Smooth muscle cell (in vitro differentiated cells): ENCODE data around the gene CD8B2. TPM values are rescaled to one million over a fixed set of nuclear protein-coding genes. Genes with fewer than 3 reads are reported as not detected.
"Not testable (repeated sequence)": the region's sequence is repeated elsewhere in the genome, so short reads cannot be mapped to it uniquely, and the experiment has no call there.

Source experiments
- DNase-seq: peaks from one replicate; lab custom pipeline; 2025; ENCODE audit not compliant: unreplicated experiment; lab: John Stamatoyannopoulos, UW
- H2AFZ ChIP-seq: fragments of 200-600 bp; sonication (generic); 2 replicates; pipeline ENCODE4 v1.6.0; 2016; ENCODE audit warnings: antibody characterized with exemption, low read depth, mild to moderate bottlenecking
- H3F3A ChIP-seq: fragments of 200-600 bp; sonication (generic); 2 replicates; pipeline ENCODE4 v1.6.0; 2017; ENCODE audit warnings: antibody characterized with exemption, low read depth
- H3K27ac ChIP-seq: fragments of 200-600 bp; sonication (generic); 2 replicates; pipeline ENCODE4 v1.5.1; 2016; ENCODE audit warnings: low read depth, mild to moderate bottlenecking
- H3K27me3 ChIP-seq: fragments of 200-600 bp; sonication (generic); 2 replicates; pipeline ENCODE4 v1.6.1; 2016; ENCODE audit warnings: low read depth, mild to moderate bottlenecking
- H3K36me3 ChIP-seq: fragments of 200-600 bp; sonication (generic); 2 replicates; pipeline ENCODE4 v1.5.1; 2016; ENCODE audit warnings: low read depth
- H3K4me1 ChIP-seq: fragments of 200-600 bp; sonication (generic); 2 replicates; pipeline ENCODE4 v1.5.1; 2016; ENCODE audit warnings: low read depth
- H3K4me2 ChIP-seq: fragments of 200-600 bp; sonication (generic); 2 replicates; pipeline ENCODE4 v1.6.0; 2016; ENCODE audit warnings: mild to moderate bottlenecking
- H3K4me3 ChIP-seq: fragments of 200-600 bp; sonication (generic); 2 replicates; pipeline ENCODE4 v1.5.1; 2016; ENCODE audit warnings: mild to moderate bottlenecking
- H3K79me2 ChIP-seq: fragments of 200-600 bp; sonication (generic); 2 replicates; pipeline ENCODE4 v1.6.0; 2016; ENCODE audit warnings: low read depth, mild to moderate bottlenecking
- H3K9ac ChIP-seq: fragments of 200-600 bp; sonication (generic); 2 replicates; pipeline ENCODE4 v1.6.0; 2016; ENCODE audit warnings: low read depth
- H3K9me3 ChIP-seq: fragments of 200-600 bp; sonication (generic); replicated peaks from 2 replicates; pipeline ENCODE4 v1.5.1; 2016; ENCODE audit warnings: low read depth
- H4K20me1 ChIP-seq: fragments of 200-600 bp; sonication (generic); 2 replicates; pipeline ENCODE4 v1.6.0; 2016; ENCODE audit warnings: low read depth
- CTCF ChIP-seq: fragments of 200-600 bp; sonication (generic); IDR thresholded peaks from 2 replicates; pipeline ENCODE4 v1.5.1; 2017; ENCODE audit warnings: borderline replicate concordance, mild to moderate bottlenecking, antibody characterized with exemption; ENCODE audit not compliant: insufficient read depth, poor library complexity, severe bottlenecking
- WGBS: methylation state at CpG from one replicate; pipeline ENCODE4 v1.1.7; 2016; ENCODE audit warnings: low lambda C conversion rate; 5-methylcytosine and 5-hydroxymethylcytosine counted together
- polyA plus RNA-seq: library from polyadenylated mRNA; unstranded; fragments of >200 nt; fragmentation: Nextera tagmentation; extraction: Ambion mirVana; gene quantifications from 2 replicates; pipeline ENCODE4 v1.2.1, GENCODE V29; 2016
- total RNA-seq: library from RNA; depleted of rRNA; stranded (reverse); fragments of >200 nt; gene quantifications from 2 replicates; pipeline ENCODE4 v1.2.3, GENCODE V29; 2014

The CD8B2 gene
- not detected in 2 replicates for total RNA-seq
- polyA plus RNA-seq = not detected in 2 replicates

GRCh38 chr2:106486551-106487385, at the start of gene CD8B2:
Gene CD8B2 (plus strand): TSS chr2:106487364. CDS start chr2:106487427, 63 bp downstream.
- not testable (repeated sequence) for H3K4me1 ChIP-seq, H4K20me1 ChIP-seq, DNase-seq, H3K4me3 ChIP-seq, H3K27ac ChIP-seq, H3K4me2 ChIP-seq, H3K79me2 ChIP-seq, H3F3A ChIP-seq, H3K9me3 ChIP-seq, H3K36me3 ChIP-seq, H2AFZ ChIP-seq, H3K9ac ChIP-seq
- WGBS = 28% methylated on average over 17 of the region's 39 CpGs
- peaks cover 24% of the 10 kb centered on the region for H3K27me3 ChIP-seq

DNA sequence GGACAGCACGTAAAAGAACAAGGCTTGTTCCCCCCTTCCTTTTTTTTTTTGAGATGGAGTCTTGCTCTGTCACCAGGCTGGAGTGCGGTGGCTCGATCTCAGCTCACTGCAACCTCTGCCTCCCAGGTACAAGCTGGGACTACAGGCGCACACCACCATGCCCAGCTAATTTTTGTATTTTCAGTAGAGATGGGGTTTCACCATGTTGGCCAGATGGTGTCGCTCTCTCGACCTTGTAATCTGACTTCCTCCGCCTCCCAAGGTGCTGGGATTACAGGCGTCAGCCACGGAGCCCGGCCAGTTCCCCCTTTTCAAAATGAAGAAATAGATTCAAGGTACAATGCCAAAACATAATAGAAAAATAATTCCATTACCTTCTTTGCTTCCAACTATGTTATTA, 25.3 kb upstream of the CD8B2 start:
- H3K4me2 ChIP-seq, H3K4me1 ChIP-seq, H3K36me3 ChIP-seq, H3K27me3 ChIP-seq, H2AFZ ChIP-seq, H3F3A ChIP-seq, H3K9me3 ChIP-seq, H3K4me3 ChIP-seq, H3K27ac ChIP-seq, DNase-seq, H3K79me2 ChIP-seq, H4K20me1 ChIP-seq, H3K9ac ChIP-seq: not testable (repeated sequence)
- WGBS = 50% methylated on average over 10 of the region's 10 CpGs

DNA sequence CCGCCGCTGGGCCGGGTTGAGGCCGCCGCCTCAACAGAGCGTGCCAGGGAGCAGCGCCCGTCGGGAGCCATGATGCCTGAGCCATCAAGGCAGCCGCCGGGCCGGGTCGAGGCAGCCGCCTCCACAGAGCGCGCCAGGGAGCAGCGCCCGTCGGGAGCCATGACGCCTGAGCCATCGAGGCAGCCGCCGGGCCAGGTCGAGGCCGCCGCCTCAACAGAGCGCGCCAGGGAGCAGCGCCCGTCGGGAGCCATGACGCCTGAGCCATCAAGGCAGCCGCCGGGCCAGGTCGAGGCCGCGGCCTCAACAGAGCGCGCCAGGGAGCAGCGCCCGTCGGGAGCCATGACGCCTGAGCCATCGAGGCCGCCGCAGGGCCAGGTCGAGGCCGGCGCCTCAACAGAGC, 19.6 kb upstream of the CD8B2 start:
- H3F3A ChIP-seq, H3K4me1 ChIP-seq, H3K4me3 ChIP-seq, H3K36me3 ChIP-seq, H3K79me2 ChIP-seq, H2AFZ ChIP-seq, H3K9ac ChIP-seq, H3K4me2 ChIP-seq, H3K27ac ChIP-seq, H4K20me1 ChIP-seq, H3K27me3 ChIP-seq, H3K9me3 ChIP-seq, DNase-seq: not testable (repeated sequence)
- over 99% methylated on average over 36 of the region's 49 CpGs for WGBS

DNA sequence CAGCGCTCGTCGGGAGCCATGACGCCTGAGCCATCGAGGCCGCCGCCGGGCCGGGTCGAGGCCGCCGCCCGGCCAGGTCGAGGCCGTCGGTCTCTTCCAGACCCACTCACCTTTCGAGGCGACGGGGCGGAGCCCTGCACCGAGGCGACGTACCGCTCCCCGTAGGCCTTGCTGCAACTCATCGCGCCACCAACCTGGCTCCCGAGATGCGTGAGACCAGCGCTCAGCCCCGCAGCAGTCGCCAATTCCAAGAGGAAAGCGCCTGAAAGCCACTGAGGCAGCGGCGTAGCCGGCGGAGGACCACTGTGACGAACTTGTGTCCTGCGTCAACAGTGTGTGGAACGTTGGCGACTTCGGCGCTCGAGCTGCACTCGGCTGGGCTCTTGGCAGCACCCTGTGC, 19.1 kb upstream of the CD8B2 start, which contains the start of gene RGPD3:
Gene RGPD3 (minus strand): TSS at position 307 of the 400 bp plus-strand sequence. CDS start 125 bp downstream, at position 182.
- not testable (repeated sequence) for H3K4me3 ChIP-seq, H3F3A ChIP-seq, H3K27me3 ChIP-seq, H3K36me3 ChIP-seq, DNase-seq, H2AFZ ChIP-seq, H4K20me1 ChIP-seq, H3K79me2 ChIP-seq, H3K9ac ChIP-seq, H3K9me3 ChIP-seq, H3K4me2 ChIP-seq, H3K27ac ChIP-seq, H3K4me1 ChIP-seq
- 99% methylated on average over 25 of the region's 45 CpGs for WGBS

DNA sequence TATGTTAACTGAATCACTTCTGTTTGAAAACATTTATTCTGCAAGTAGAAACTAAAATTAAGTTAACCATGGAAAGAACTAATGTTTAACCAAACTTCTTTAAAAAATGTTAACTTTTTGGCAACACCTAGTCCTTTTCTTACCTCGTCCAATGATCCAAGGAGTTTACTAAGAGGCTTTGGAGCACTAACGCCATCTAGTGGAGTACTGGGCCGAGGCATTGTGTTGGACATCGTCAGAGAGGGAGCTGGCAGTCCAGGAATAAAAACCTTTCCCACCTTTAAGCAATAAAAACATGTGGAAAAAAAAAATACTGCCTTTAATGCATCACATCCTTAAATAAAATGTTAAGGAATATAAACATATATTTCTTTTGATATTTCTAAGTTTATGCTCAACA, 16.5 kb upstream of the CD8B2 start:
- not testable (repeated sequence) for DNase-seq

GRCh38 chr2:106477647-106478046, 9.5 kb upstream of the CD8B2 start:
- H3K79me2 ChIP-seq, H3K4me3 ChIP-seq, H3K36me3 ChIP-seq, DNase-seq, H3K27me3 ChIP-seq, H3K9ac ChIP-seq, H3F3A ChIP-seq, H3K9me3 ChIP-seq, H3K4me2 ChIP-seq, H3K27ac ChIP-seq, H4K20me1 ChIP-seq, H2AFZ ChIP-seq, H3K4me1 ChIP-seq: not testable (repeated sequence)
- 89% methylated on average over 1 of the region's 4 CpGs for WGBS

More for the DNA sequence above, 16.5 kb upstream of the CD8B2 start:
- not testable (repeated sequence) for H4K20me1 ChIP-seq, H3K36me3 ChIP-seq, H3K79me2 ChIP-seq, H3F3A ChIP-seq, H3K9me3 ChIP-seq, H3K4me1 ChIP-seq, H2AFZ ChIP-seq, H3K4me2 ChIP-seq, H3K27ac ChIP-seq, H3K27me3 ChIP-seq, H3K9ac ChIP-seq, H3K4me3 ChIP-seq
- WGBS = 0% methylated on average over 3 of the region's 4 CpGs
- TF ChIP-seq CTCF = peak; percentile 28

DNA sequence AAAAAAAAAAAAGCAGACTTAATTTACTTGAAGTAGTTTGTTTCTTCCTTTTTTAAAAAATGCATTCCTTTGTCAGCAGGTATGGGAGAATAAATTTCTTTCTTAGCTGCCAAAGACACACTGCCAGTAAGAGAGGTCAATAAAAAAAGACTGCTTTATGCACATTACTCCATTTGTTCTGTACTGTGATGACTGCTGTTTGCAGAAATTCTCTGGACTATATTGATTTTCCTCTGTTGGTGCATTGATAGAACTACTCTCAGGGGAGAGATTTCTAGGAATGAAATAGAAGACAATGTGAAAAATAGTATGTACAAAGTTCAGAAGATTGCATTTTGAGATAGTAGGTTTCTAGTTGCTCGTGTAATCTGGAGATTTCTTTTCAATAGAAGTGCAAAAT, 7.6 kb upstream of the CD8B2 start:
- not testable (repeated sequence) for H3F3A ChIP-seq, H3K27ac ChIP-seq, H3K36me3 ChIP-seq, H4K20me1 ChIP-seq, H2AFZ ChIP-seq, DNase-seq, H3K9me3 ChIP-seq, H3K4me1 ChIP-seq, H3K4me3 ChIP-seq, H3K9ac ChIP-seq, H3K4me2 ChIP-seq, H3K79me2 ChIP-seq, H3K27me3 ChIP-seq
- WGBS = 100% methylated on average over 1 of the region's 1 CpG
